HUES64 (cell line): ENCODE measurements around the gene TTR. TPM values are rescaled to one million over a fixed set of nuclear protein-coding genes. Genes with fewer than 3 reads are reported as not detected.

ENCODE experiments used
- H3K27ac ChIP-seq: 2 replicates; pipeline ENCODE4 v1.7.0; 2013; ENCODE audit warnings: low read depth, low read length, inconsistent platforms
- H3K27me3 ChIP-seq: 2 replicates; pipeline ENCODE4 v1.6.1; 2013; ENCODE audit warnings: mild to moderate bottlenecking, low read length; ENCODE audit not compliant: insufficient read depth
- H3K36me3 ChIP-seq: 2 replicates; pipeline ENCODE4 v1.6.1; 2013; ENCODE audit warnings: mild to moderate bottlenecking, low read length; ENCODE audit not compliant: insufficient read depth
- H3K4me1 ChIP-seq: 2 replicates; pipeline ENCODE4 v1.6.1; 2013; ENCODE audit warnings: mild to moderate bottlenecking, low read length, moderate library complexity; ENCODE audit not compliant: insufficient read depth
- H3K4me3 ChIP-seq: 2 replicates; pipeline ENCODE4 v1.5.1; 2013; ENCODE audit warnings: mild to moderate bottlenecking, low read length, moderate library complexity
- H3K9ac ChIP-seq: 2 replicates; pipeline ENCODE4 v1.6.1; 2013; ENCODE audit warnings: mild to moderate bottlenecking, low read depth, low read length
- H3K9me3 ChIP-seq: 2 replicates; pipeline ENCODE4 v1.6.1; 2013; ENCODE audit warnings: low read depth, low read length; ENCODE audit not compliant: insufficient read depth
- WGBS: fragments of 150-250, 120-280 bp; methylation state at CpG from one replicate; pipeline ENCODE4 v1.1.7; 2013; ENCODE audit warnings: missing lambda C conversion rate; 5-methylcytosine and 5-hydroxymethylcytosine counted together
- polyA plus RNA-seq, 2 experiments: library from polyadenylated mRNA; stranded (reverse); fragments of 50-300 nt; gene quantifications; one replicate each; pipeline ENCODE4 v1.2.3, GENCODE V29; 2013

The TTR gene
- polyA plus RNA-seq (2013, experiment 1 of 2), result 4.2 TPM
- 8.6 TPM for polyA plus RNA-seq (2013, experiment 2 of 2)

GRCh38 chr18:31591628-31592027 is at the start of gene TTR:
Gene TTR (plus strand): TSS chr18:31591877. CDS start chr18:31591903, 26 bp downstream.
- H3K9ac ChIP-seq, result no peak within 1 kb of the TSS
- H3K27me3 ChIP-seq, result no peaks in the 10 kb centered on the region
- no peaks in the 10 kb centered on the region for H3K9me3 ChIP-seq
- peaks cover 2% of the 10 kb centered on the region; the same call in 1 of the 2 replicates for H3K4me1 ChIP-seq
- WGBS, result 86% methylated on average over 4 of the region's 5 CpGs
- H3K36me3 ChIP-seq, result no peaks in the 10 kb centered on the region
- H3K27ac ChIP-seq, result no peak within 1 kb of the TSS
- H3K4me3 ChIP-seq, result no peak within 1 kb of the TSS

DNA sequence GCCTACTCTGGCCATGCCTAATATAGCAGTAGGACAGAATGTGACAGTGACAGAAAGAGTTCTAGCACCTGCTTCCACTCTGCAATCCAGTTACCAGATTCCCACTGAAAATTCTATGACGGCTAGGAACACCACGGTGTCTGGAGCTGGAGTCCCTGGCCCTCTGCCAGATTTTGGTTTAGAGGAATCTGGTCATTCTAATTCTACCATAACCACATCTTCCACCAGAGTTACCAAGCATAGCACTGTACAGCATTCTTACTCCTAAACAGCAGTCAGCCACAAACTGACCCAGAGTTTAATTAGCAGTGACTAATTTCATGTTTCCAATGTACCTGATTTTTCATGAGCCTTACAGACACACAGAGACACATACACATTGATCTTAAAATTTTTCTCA is 45.2 kb upstream of the TTR start:
- WGBS, result 92% methylated on average over 2 of the region's 2 CpGs
- Histone ChIP-seq H3K27me3 (no peaks in the 10 kb centered on the region), H3K4me3 (no peak overlapping the region), H3K27ac (no peak overlapping the region), H3K36me3 (peaks cover 64% of the 10 kb centered on the region), H3K9ac (no peak overlapping the region), H3K9me3 (no peaks in the 10 kb centered on the region), H3K4me1 (peaks cover 15% of the 10 kb centered on the region)

GRCh38 chr18:31548853-31549252 is 42.8 kb upstream of the TTR start:
- H3K9ac ChIP-seq, result no peak overlapping the region
- peak overlapping the region; percentile 17; the same call in 1 of the 2 replicates for H3K27ac ChIP-seq
- peaks cover 41% of the 10 kb centered on the region for H3K36me3 ChIP-seq
- H3K4me3 ChIP-seq, result no peak overlapping the region
- no peaks in the 10 kb centered on the region for H3K9me3 ChIP-seq
- no peaks in the 10 kb centered on the region for H3K27me3 ChIP-seq
- 98% methylated on average over 2 of the region's 2 CpGs for WGBS
- H3K4me1 ChIP-seq, result peaks cover 15% of the 10 kb centered on the region

DNA sequence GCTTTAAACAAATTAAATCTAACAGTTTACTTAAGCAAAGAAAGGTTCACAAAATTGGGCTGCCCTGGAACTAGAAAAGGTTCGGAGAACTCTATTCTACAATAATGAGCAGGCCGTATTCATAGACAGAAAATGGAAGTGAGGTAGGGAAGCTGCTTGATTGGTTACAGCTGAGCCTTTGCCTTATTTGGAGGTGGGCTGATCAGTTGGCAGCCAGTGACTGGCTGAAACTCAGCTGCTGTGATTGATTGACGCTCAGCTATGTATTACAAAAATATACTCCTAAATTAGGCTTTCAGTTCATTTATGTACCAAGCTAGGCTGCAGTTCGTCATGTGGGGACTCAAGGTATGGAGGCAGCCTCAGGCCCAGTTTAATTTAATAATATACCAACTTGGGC is 42.3 kb upstream of the TTR start:
- WGBS, result 92% methylated on average over 3 of the region's 4 CpGs

DNA sequence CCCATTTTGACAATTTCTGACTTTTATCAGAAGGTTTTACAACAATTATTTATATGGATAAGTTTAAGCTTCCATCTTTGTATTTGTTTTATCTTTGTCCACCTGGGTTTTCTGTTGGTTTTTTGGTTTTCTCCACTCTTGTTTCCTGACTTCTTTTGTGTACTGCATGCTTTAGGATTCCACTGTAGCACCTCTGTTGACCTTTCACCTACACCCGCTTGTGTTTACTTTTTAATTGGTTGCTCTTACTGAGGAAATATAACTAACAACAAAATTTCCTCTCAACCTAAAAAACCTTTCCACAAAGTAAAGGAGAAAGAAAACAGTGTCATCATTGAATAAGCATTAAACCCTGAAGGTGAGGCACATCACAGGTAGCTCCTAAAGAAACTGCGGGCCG is 39.8 kb upstream of the TTR start:
- peaks cover 10% of the 10 kb centered on the region for H3K36me3 ChIP-seq
- no peak overlapping the region for H3K27ac ChIP-seq
- 97% methylated on average over 3 of the region's 3 CpGs for WGBS
- no peaks in the 10 kb centered on the region for H3K9me3 ChIP-seq
- H3K4me3 ChIP-seq, result no peak overlapping the region
- H3K4me1 ChIP-seq, result peaks cover 15% of the 10 kb centered on the region
- no peak overlapping the region for H3K9ac ChIP-seq
- H3K27me3 ChIP-seq, result no peaks in the 10 kb centered on the region

More for the DNA sequence above, 42.3 kb upstream of the TTR start:
- peaks cover 35% of the 10 kb centered on the region for H3K36me3 ChIP-seq
- H3K27ac ChIP-seq, result peak overlapping the region; percentile 17
- H3K4me3 ChIP-seq, result no peak overlapping the region
- H3K9me3 ChIP-seq, result no peaks in the 10 kb centered on the region
- peaks cover 15% of the 10 kb centered on the region for H3K4me1 ChIP-seq
- H3K9ac ChIP-seq, result no peak overlapping the region
- H3K27me3 ChIP-seq, result no peaks in the 10 kb centered on the region

- Histone ChIP-seq H3K4me1 (peaks cover 4% of the 10 kb centered on the region), H3K4me3 (no peak overlapping the region), H3K9me3 (no peaks in the 10 kb centered on the region), H3K27ac (no peak overlapping the region), H3K27me3 (no peaks in the 10 kb centered on the region), H3K9ac (no peak overlapping the region), H3K36me3 (no peaks in the 10 kb centered on the region)
- 77% methylated on average over 5 of the region's 6 CpGs for WGBS
Measured at GRCh38 chr18:31553800-31554199, 37.9 kb upstream of the TTR start.

- no peak overlapping the region for H3K9ac ChIP-seq
- H3K27me3 ChIP-seq, result no peaks in the 10 kb centered on the region
- H3K4me3 ChIP-seq, result no peak overlapping the region
- no peaks in the 10 kb centered on the region for H3K9me3 ChIP-seq
- WGBS, result 65% methylated on average over 5 of the region's 5 CpGs
- H3K4me1 ChIP-seq, result no peaks in the 10 kb centered on the region
- H3K27ac ChIP-seq, result no peak overlapping the region
- no peaks in the 10 kb centered on the region for H3K36me3 ChIP-seq
Measured at GRCh38 chr18:31554776-31555175, 36.9 kb upstream of the TTR start.

DNA sequence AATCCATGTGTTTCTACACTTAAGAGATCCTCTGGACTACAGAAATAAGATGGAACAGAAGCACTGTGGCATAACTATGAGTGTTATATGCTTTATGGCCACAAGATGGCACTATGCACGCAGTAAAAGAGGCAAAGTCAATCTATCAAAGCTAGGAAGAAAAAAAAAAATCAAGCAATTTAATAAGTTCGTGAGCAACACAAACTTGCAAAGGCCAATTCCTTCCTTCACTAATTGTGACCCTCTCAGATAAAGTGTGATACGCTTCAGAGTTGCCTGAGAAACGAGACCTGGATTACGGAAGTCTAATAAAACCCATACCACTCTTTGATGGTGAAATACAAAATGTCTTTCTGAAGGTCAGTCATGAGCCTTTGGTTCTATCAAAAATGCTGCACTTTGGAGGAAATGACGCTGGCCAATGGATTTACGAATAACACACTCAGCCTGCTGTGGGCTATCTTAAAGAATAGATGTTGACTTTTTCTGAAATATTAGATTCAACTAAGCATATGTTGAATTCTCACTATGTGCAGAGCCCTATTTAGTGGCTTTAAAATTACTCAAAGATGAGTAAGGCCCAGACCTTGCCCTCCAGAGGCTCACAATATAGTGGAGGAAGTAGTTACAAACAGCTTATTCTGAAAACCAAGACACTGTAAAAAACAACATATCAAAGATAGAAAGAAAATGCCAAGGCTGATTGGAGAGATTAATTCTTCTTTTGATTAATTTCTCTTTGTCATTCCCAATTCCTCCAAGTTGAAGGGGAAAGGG is 35.5 kb upstream of the TTR start:
- Histone ChIP-seq H3K36me3 (no peaks in the 10 kb centered on the region), H3K9ac (no peak overlapping the region), H3K4me1 (no peaks in the 10 kb centered on the region), H3K4me3 (no peak overlapping the region), H3K27me3 (no peaks in the 10 kb centered on the region), H3K9me3 (no peaks in the 10 kb centered on the region), H3K27ac (no peak overlapping the region)
- 42% methylated on average over 7 of the region's 7 CpGs for WGBS

DNA sequence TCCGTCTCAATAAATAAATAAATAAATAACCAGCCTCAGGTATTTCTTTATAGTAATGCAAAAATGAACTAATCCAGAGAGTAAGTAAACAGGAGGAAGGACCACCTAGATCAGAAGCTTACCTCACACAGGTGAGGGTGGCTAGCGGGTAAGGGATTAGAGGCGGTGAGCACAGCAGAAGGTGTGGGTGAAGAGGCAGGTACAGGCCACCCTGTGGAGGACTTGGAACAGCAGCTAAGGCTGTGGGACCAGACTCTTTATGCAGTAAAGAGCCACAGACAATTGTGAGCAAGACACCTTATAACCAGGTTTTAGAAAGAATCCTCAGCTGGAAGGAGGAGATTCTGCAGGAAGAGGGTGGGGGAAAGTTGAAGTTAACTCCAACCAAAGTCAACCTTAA is 34.2 kb upstream of the TTR start:
- Histone ChIP-seq H3K36me3 (no peaks in the 10 kb centered on the region), H3K9ac (no peak overlapping the region), H3K4me3 (no peak overlapping the region), H3K9me3 (no peaks in the 10 kb centered on the region), H3K27me3 (no peaks in the 10 kb centered on the region), H3K27ac (no peak overlapping the region), H3K4me1 (no peaks in the 10 kb centered on the region)
- WGBS, result 90% methylated on average over 2 of the region's 3 CpGs

GRCh38 chr18:31558567-31558966 is 33.1 kb upstream of the TTR start:
- Histone ChIP-seq H3K9ac (no peak overlapping the region), H3K9me3 (no peaks in the 10 kb centered on the region), H3K27ac (no peak overlapping the region), H3K27me3 (no peaks in the 10 kb centered on the region), H3K4me3 (no peak overlapping the region), H3K36me3 (no peaks in the 10 kb centered on the region), H3K4me1 (0 out of 2 replicates have a peak, but pooled peaks cover 5% of the 10 kb centered on the region)
- 95% methylated on average over 9 of the region's 9 CpGs for WGBS

DNA sequence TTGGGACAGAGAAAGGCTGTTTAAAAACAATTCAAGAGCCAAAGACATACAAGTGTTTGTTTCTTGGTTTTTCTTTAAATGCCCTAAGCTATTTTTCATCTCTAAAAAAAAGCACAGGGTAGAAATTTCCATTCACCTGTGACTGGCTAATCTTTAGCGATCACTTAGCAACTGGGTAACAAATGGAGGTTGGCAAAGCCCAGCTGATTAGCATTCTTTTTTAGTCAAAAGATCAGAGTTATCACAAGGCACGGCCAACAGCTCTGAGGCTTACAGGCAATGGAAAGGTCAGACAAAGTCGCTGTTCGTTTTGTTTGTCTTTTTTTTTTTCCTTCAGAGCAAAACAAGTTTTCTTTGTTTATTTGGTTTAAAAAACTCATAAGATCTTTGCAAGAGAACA is 29.0 kb upstream of the TTR start:
- Histone ChIP-seq H3K27ac (no peak overlapping the region), H3K9me3 (no peaks in the 10 kb centered on the region), H3K36me3 (no peaks in the 10 kb centered on the region), H3K4me1 (0 out of 2 replicates have a peak, but pooled peaks cover 5% of the 10 kb centered on the region), H3K9ac (no peak overlapping the region), H3K4me3 (no peak overlapping the region), H3K27me3 (no peaks in the 10 kb centered on the region)
- WGBS, result 77% methylated on average over 4 of the region's 4 CpGs
